RKO (cell line): Measurements from ENCODE around the gene PGAP1.

Experiments
- DNase-seq: peaks from one replicate; pipeline ENCODE4 v3.0.0-alpha.2; 2016; ENCODE audit warnings: low spot score

The PGAP1 gene, protein sequence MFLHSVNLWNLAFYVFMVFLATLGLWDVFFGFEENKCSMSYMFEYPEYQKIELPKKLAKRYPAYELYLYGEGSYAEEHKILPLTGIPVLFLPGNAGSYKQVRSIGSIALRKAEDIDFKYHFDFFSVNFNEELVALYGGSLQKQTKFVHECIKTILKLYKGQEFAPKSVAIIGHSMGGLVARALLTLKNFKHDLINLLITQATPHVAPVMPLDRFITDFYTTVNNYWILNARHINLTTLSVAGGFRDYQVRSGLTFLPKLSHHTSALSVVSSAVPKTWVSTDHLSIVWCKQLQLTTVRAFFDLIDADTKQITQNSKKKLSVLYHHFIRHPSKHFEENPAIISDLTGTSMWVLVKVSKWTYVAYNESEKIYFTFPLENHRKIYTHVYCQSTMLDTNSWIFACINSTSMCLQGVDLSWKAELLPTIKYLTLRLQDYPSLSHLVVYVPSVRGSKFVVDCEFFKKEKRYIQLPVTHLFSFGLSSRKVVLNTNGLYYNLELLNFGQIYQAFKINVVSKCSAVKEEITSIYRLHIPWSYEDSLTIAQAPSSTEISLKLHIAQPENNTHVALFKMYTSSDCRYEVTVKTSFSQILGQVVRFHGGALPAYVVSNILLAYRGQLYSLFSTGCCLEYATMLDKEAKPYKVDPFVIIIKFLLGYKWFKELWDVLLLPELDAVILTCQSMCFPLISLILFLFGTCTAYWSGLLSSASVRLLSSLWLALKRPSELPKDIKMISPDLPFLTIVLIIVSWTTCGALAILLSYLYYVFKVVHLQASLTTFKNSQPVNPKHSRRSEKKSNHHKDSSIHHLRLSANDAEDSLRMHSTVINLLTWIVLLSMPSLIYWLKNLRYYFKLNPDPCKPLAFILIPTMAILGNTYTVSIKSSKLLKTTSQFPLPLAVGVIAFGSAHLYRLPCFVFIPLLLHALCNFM

DNA sequence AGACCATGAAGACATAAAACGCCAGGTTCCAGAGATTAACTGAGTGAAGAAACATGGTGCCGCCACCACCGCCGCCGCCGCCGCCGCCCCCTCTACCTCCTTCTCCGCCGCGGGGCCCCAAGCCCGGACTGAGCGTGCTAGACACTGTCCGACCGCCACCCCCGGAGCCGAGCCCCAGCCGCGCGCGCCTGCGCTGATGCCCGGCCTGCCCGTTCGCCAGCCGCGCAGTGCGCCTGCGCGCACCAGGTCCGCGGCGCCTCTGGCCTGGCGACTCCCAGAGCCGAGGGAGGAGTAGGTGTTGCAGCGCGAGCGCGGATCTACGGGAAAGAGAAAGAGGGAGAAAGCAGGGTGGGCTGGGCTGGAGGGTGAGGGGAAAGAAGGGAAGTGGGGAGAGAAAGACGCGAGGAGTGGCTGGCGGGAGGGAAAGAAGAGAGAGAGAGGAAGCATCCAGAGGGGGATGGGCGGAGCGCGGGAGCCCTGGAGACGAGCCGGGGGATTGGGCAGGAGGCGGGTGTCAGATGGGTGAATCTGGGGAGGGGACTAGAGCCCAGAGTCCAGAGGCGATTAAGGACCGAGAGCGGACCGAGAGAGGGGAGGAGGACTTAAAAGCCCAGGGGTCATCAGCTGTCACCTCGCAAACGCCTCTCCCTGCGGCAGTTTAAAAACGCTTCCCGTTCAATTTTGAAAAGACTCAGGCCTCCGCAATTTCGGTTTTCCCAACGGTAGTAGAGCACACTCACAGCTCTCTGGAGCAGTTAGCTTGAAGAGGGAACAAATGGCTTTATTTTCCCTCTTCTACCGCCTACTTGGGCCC, at the start of gene PGAP1:
TSS of gene PGAP1 (minus strand) at position 146 of the 814 bp plus-strand sequence. CDS start at position 55, 91 bp downstream.
- DNase-seq, result peak; percentile 93

DNA sequence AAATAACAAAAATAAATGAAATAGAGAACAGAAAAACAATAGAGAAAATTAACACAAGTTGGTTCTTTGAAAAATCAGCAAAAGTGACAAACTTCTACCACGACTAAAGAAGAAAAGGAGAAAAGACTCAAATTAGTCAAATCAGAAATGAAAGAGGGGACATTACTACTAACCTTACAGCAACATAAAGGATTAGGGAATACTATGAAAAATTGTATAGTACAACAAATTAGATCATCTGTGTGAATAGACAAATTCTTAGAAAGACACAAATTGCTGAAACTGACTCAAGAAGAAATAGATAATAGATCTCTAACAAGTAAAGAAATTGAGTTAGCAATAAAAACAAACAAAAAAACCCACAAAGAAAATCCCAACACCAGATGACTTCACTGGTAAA, 48.5 kb upstream of the PGAP1 start:
- no peak for DNase-seq

DNA sequence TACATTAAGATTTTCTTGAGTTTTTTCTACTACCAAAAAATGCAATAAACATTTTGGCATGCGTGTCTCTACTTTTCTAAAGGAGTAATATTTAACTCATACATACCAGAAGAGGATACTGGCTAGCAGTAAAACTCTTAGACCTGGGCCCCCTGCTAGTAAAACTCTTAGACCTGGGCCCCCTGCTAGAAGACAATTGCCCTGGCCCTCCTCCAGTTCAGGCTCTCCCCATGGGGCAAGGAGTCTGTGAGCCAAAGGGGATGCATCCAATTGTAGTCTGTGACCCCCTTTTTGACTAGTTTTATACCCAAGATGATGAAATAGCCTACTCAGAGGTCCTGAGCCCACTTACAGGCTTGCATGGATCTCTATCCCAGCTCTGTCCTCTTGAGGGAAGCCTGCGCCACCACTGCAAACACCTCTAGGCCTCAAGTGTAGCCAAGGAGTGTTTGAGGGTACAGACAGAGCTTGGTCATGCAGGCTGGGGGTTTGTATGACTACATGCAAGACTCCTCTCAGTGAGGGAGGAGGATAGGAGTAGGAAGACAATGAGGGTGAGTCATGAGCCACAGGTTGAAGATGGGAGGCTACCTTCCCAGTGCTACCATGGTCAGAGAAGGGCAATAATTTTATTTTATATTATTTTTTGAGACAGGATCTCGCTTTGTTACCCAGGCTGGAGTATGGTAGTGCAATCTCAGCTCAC, 45.2 kb upstream of the PGAP1 start:
- DNase-seq, result no peak

DNA sequence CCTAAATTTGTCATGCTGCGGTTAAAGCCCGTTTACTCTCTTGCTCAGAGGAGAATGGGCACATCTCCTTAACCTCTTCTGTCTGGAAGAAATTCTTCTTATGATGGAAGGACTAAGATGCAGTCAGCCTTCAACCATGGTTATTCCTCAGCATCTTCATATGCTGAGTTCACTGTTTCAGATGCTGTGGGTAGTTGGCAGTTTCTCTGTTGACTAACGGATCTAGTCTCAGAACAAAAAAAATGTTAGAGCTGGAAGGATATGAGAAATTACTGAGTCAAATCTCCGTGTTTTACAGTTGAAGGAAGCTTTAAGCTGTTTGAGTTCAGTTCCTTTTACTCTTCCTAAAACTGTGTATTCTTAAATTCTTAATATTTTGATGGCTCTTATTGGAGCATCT, 43.6 kb upstream of the PGAP1 start:
- peak; percentile 14 for DNase-seq

DNA sequence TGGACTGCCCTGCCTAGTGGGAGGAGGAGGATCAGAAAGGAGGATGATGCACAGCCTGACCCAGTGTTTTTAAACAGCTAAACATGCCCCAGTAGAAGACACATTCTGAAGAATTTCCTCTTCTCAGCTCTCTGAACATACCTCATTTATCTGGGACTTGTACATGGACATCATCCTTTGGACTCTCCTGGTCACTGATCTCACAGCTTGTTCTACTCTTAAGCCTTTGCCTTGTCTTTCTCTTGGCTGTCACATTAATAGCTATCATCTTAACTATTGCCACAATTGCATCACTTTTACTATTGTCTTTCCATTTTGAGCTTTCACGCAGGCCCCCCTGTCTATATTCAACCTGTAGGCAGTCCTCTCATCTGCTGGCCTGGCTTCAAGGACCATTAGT, 42.0 kb upstream of the PGAP1 start:
- no peak for DNase-seq

DNA sequence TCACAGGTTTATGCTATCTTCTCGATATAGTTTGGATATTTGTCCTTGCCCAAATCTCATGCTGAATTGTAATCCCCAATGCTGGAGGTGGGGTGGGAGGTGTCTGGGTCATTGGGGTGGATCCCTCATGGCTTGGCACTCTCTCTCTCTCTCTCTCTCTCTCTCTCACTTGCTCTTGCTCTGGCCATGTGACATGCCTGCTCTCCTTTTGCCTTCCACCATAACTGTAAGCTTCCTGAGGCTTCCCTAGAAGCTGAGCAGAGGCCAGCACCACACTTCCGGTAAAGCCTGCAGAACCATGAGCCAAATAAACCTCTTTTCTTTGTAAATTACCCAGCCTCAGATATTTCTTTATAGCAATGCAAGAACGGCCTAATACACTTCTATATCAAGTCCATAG, 41.3 kb upstream of the PGAP1 start:
- DNase-seq, result no peak

DNA sequence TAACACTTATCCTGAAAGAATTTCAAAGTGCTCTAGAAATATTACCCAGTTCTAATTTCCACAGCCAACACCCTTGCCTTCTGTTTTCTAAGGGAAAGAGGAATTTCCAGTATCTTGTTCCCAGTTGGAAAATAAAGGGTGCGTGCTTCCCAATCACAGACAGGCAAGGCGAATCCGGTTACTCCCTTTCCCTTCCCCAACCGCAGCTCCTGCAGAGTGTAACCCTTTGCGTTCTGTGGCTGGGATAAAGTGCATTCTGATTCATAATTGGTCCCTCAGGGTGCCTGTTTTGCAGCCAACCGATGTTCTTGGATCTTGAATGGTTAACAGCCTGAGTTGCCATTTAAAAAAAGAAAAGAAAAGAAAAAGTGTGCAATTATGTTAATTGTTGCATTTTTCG, 40.6 kb upstream of the PGAP1 start:
- DNase-seq, result no peak

DNA sequence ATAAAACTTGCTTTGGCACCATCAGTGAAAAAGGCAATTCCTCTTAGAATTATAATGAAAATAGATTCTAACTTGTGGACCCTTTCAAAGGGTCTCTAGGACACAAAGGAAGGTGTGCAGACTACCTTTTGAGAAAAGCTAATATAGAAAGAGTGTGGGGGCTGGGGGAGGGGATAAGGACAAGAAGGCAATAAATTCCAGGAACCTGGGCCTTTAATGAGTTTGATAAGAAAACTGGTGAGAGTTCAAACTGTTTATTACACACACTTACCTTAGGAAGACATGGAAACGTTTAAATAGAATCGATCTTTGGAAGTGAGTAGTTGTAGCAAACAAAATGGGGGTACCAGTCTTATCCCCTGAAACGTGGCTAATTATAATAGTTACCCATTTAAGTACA, 39.6 kb upstream of the PGAP1 start:
- DNase-seq, result no peak

DNA sequence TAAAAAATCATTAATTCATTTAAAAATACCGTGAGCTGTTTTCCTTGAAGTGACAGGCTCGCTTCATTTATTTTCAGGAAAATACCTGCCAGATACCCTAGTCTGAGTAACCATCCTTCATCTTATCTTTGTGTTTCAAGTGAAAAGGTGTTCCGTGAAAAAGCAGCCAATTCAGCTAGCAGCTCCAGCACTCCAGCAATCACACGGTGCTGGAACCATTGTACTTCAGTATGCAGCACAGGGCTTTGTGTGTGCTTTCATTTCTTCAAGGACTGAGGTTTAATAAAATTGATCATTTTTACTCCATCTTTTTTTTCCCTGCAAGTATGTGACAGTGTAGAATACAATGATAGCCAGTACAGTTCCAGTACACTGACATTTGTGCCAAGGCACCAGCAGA, 39.1 kb upstream of the PGAP1 start:
- DNase-seq, result no peak

DNA sequence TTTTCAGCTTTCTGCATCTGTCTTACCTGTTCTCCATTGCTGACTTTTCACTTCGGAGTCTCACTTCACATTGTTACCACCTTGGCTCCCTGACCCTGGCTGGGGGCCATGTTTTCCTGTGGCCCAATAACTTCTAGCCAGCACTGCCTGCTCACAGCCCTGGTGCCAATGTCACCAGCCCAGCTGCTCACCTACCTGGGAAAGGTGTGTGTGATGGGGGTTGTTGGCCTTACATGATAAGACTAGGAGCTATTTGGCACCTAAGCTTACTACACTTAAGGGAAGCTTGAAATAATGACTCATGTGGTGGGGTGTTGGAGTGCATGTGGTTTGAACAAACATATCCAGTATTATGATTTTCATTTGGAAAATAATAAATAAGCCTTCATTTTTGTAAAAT, 37.5 kb upstream of the PGAP1 start:
- DNase-seq, result no peak

DNA sequence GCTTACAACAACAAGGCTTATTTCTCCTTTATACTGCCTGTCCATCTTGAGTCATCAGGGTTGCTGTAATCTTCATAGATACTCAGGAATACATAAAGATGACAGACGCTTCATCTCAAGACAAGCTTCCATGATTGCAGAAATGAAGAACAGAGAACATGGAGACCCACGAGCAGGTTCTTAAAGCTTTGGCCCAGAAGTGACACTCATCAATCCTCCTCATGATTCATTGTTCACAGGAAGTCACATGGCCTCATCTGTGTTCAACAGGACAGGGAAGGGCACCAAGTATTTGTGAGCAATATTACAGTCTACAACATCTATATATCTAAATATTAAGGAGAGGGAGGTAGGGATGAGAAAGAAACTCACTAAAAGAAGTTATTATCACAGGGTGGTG, 36.5 kb upstream of the PGAP1 start:
- peak; percentile 43 for DNase-seq

DNA sequence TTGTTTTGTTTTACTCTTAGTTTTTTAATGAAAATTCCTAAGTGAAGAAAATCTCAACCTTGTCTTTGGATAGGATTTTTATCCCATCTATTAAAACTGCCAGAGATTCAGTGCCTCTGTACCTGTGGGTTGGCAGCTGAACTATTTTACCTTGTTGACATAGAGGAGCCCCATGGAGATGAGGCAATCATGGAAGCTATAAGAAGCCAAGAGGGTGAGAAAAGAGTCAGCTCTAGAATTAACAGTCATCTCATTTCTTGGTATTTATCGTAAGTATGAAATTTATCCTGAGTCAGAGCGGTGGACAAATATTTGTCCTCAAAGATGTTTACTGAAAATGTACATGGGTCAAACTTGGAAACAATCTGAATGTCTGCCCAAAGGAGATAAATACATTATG, 35.8 kb upstream of the PGAP1 start:
- no peak for DNase-seq

DNA sequence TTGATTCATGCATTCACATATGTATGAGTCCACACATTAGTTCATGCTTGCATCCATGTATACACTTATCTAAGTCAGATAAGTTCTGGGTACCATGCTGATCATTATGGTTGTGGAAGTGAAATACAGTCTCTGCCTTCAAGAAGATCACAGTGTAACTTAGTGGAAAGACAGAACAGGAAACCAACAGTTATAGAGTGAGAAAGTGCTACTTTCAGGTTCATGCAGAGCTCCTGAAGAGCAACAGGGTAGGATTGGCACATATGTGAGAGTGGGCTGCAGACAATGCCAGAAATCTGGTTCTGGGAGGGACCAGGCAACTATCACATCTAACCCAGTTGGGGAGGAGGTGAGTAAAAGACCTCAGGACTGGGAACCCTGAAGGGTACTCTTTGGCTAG, 35.4 kb upstream of the PGAP1 start:
- DNase-seq, result no peak

DNA sequence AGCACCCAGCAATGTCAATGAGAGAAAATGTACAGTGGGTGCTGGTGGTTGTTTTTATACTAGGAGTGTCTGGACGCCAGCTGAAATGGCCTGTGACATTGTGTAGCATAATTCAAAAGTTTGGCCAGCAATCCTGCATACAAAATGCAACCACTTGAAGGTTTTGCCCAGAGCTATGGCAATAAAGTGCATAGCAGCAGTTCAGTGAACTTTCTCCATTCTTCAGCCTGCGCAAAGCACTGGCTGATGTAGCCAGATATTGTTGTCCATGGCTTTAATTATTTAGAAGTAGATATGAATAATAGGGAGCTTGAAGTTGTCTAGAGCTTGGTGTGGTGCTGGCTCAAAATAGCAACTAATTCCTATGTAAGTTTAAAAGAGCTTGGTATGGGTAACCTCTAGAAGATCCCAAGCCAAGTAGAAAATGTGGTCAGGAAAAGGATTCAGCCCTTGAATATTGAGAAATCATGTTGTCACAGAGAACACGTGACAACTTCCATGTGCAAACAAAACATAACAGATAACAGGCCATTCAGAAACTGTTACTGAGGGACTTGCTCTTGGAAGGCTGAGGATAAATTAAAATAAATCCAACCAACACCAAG, 33.3 kb upstream of the PGAP1 start:
- no peak for DNase-seq

DNA sequence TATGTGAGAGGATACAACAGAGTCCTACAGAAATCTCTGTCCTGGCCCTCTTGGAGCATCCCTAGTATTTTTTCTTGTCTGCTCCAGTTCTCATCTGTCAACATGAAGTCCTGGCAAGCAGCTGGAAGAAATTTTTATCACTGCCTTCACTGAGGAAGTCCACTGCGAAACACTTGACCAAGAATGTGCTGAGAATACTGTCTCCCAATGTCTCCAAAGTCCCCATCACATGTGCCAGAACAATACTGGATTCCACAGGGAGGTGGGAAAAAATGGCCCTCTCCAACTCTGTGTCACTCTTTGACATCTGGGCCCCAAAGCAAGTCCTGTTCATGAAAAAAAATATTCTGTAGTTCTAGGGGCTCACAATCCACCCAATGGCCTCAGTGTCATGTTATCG, 32.8 kb upstream of the PGAP1 start:
- no peak for DNase-seq

DNA sequence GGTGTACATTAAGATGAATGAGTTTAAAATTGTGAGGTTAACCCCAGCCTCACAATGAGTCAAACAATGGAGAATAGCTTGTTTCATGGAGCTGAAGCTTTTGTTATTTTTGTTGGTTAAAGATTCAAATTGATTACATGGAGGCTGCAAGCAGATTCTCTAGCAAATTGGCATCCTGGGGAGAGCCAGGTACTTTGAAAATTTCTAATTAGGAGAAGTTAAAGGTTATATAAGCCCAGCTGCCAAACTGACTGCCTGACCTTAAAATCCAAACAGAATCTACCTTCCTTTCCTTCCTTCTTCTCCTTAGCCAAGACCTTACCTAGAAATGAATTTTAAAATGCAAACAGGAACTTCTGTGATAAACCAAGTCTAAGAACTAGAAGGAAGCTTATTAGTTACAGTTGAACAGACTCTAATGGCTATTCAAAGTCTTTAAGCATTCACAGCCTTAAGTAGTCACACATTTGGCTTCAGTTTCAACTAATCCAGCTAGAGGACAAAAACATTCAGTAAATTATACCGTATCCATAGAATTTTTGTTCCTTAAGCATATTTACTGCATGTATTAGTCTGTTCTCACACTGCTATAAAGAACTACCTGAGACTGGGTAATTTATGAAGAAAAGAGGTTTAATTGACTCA, 31.5 kb upstream of the PGAP1 start:
- no peak for DNase-seq

DNA sequence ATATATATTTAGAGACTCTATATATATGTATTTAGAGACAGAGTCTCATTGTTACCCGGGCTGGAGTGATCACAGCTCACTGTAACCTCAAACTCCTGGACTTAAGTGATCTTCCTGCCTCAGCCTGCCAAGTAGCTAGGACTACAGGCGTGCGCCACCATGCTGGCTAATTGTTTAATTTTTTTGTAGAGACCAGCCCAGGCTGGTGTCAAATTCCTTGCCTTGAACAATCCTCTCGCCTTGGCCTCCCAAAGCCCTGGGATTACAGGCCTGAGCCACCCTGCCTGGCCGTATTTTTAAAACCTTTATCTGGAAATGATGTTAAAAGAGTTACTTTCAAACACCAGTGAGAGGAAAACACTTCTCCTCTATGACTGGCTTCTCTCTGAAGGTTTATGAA, 30.9 kb upstream of the PGAP1 start:
- DNase-seq, result no peak

DNA sequence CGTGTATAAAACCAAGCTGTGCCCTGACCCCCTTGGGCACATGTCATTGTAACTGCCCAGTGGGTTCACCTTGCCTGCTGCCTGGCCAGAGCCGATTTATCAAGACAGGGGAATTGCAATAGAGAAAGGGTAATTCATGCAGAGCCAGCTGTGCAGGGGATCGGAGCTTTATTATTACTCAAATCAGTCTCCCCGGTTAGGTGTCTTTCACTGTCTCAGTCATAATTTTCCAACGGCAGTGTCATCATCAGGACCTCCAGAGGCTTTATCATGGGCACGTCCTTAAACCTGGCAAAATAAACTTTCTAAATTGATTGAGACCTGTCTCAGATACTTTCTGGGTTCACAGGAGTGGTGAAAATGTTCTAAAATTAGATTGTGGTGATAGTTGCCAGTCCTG, 29.6 kb upstream of the PGAP1 start:
- no peak for DNase-seq

DNA sequence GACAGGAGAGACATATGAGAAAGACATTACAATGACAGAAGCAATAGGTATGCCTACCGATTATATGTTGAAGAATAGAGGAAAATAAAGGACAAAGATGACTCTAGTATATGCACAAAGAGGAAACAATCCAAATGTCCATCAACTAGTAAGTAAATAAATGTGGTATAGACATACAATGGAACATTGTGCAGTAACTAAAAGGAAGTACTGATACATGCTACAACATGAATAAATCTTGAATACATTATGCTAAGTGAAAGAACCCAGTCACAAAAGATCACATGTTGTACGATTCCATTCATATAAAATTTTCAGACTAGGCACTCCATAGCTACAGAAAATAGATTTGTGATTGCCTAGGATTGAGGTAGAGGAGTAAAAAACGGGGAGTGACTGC, 28.5 kb upstream of the PGAP1 start:
- no peak for DNase-seq

DNA sequence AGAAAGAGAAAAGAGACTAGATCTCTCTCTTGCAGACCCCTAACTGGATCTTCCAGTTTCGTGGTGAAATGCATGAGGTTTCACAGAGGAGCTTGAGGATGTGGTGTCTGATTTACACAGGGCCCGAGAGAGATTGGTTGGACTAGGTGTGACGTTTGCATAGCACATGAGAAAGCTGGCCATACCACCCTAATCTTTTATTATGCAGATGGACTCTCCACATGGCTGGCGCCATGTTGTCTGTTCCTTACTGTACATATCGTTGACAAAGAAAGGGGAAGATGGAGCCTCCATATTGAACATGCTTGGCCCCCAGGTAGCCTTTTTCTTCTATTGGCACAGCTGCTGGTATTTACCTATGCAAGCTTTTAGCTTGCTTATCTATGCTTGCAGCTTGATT, 27.5 kb upstream of the PGAP1 start:
- no peak for DNase-seq

DNA sequence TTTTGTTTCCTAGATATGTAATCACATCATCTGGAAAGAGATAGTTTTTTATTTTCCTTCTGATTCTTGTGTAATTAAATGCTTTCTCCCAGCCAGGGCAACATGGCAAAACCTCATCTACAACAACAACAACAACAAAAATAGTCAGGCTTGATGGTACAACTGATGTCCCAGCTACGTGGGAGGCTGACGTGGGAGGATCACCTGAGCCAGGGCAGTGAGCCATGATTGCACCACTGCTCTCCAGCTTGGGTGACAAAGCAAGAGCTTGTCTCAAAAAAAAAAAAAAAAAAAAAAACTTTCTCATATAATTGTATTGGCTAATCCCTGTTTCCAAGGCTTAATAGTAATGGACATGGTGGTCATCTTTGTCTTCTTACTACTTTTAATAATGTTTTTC, 26.4 kb upstream of the PGAP1 start:
- no peak for DNase-seq
